ENCODE data around the gene ZNHIT2. TPM values are rescaled to one million over a fixed set of nuclear protein-coding genes. Genes with fewer than 3 reads are reported as not detected.

ZNHIT2 gene
- total RNA-seq, 6 experiments from 2014 or later: 4.9 to 15.7 (median 6.2) TPM

GRCh38 chr11:65111159-65111743 is 6.2 kb downstream of the ZNHIT2 start:
- 54% methylated on average over 21 of the region's 31 CpGs for WGBS (ENCODE audit: insufficient coverage, low coverage, low lambda C conversion rate, missing lambda C conversion rate)
- ATAC-seq (no peak), DNase-seq (no peak)
- Histone ChIP-seq H3K4me1 (peaks cover 0 to 39% (median 21%) of the 10 kb centered on the region in 4 donors), H3K36me3 (peaks cover 0 to 9% (median 3%) of the 10 kb centered on the region in 4 donors), H3K27me3 (no peaks in the 10 kb centered on the region), H3K9me3 (no peaks in the 10 kb centered on the region), H3K27ac (peak overlapping the region in 2 of 3 donors; percentile 38 to 93), H3K4me3 (peak overlapping the region in 2 of 3 donors; percentile 54 to 62)
- TF ChIP-seq CTCF (IDR thresholded peaks at IDR 0.05) (no peak), POLR2A (IDR thresholded peaks at IDR 0.05) (no peak)
- intact Hi-C loops (cut with DNase I): loop anchor here in 1 of 2 donors (5.0 kb wide), 1 partner anchor 146 kb away; no protein-coding TSS in a partner anchor

GRCh38 chr11:65110354-65110861 is 7.1 kb downstream of the ZNHIT2 start:
- peak overlapping the region in 1 of 3 donors; percentile 25 for H3K4me3 ChIP-seq
- 8% methylated on average over 8 of the region's 18 CpGs for WGBS (ENCODE audit: insufficient coverage, low coverage, low lambda C conversion rate, missing lambda C conversion rate)
- H3K27ac ChIP-seq: peak overlapping the region in 2 of 3 donors; percentile 38 to 93
- no peak for TF ChIP-seq POLR2A (IDR thresholded peaks at IDR 0.05)
- TF ChIP-seq CTCF (IDR thresholded peaks at IDR 0.05): peak; percentile 98 to 100 (median 99)
- no peaks in the 10 kb centered on the region for H3K9me3 ChIP-seq
- H3K36me3 ChIP-seq: peaks cover 0 to 9% (median 3%) of the 10 kb centered on the region in 4 donors
- intact Hi-C loops (cut with DNase I): loop anchor here in 1 of 2 donors (5.0 kb wide), 1 partner anchor 147 kb away; no protein-coding TSS in a partner anchor
- DNase-seq (peak; percentile 80 to 88 (median 87)), ATAC-seq (peak; percentile 53 to 61 (median 56))
- peaks cover 0 to 31% (median 20%) of the 10 kb centered on the region in 4 donors for H3K4me1 ChIP-seq
- H3K27me3 ChIP-seq: no peaks in the 10 kb centered on the region

- WGBS (ENCODE audit: insufficient coverage, low coverage, low lambda C conversion rate, missing lambda C conversion rate): 60% methylated on average over 7 of the region's 36 CpGs
- DNase-seq (no peak), ATAC-seq (no peak)
- H3K27ac ChIP-seq: no peak overlapping the region
- H3K4me3 ChIP-seq: no peak overlapping the region
- peaks cover 0 to 34% (median 20%) of the 10 kb centered on the region in 4 donors for H3K4me1 ChIP-seq
- no peak for TF ChIP-seq POLR2A (IDR thresholded peaks at IDR 0.05)
- no peak for TF ChIP-seq CTCF (IDR thresholded peaks at IDR 0.05)
- no peaks in the 10 kb centered on the region for H3K27me3 ChIP-seq
- H3K36me3 ChIP-seq: peaks cover 0 to 9% (median 3%) of the 10 kb centered on the region in 4 donors
- no peaks in the 10 kb centered on the region for H3K9me3 ChIP-seq
- intact Hi-C loops (cut with DNase I): loop anchor here in 1 of 2 donors (5.0 to 10.0 kb wide), 2 partner anchors 75 to 148 kb away; no protein-coding TSS in a partner anchor
These were observed 8.0 kb downstream of the ZNHIT2 start for GRCh38 chr11:65109231-65110198.

GRCh38 chr11:65108469-65109123 is 8.9 kb downstream of the ZNHIT2 start:
- DNase-seq (peak in 1 of 3 donors; percentile 22), ATAC-seq (no peak)
- intact Hi-C loops (cut with DNase I): loop anchor here in 1 of 2 donors (10.0 kb wide), 1 partner anchor 74 kb away; no protein-coding TSS in a partner anchor
- no peaks in the 10 kb centered on the region for H3K27me3 ChIP-seq
- no peak overlapping the region for H3K27ac ChIP-seq
- WGBS (ENCODE audit: insufficient coverage, low coverage, low lambda C conversion rate, missing lambda C conversion rate): no CpG with 5 or more reads among the region's 38 CpGs
- no peak overlapping the region for H3K4me3 ChIP-seq
- peaks cover 0 to 37% (median 20%) of the 10 kb centered on the region in 4 donors for H3K4me1 ChIP-seq
- H3K9me3 ChIP-seq: no peaks in the 10 kb centered on the region
- H3K36me3 ChIP-seq: peaks cover 0 to 9% (median 3%) of the 10 kb centered on the region in 4 donors
- no peak for TF ChIP-seq CTCF (IDR thresholded peaks at IDR 0.05)
- TF ChIP-seq POLR2A (IDR thresholded peaks at IDR 0.05): no peak
